ENCODE data around the gene HTATIP2. TPM values are rescaled to one million over a fixed set of nuclear protein-coding genes. Genes with fewer than 3 reads are reported as not detected.
A peak's percentile ranks its signal among the peaks of the same experiment; 100 is the strongest.

HTATIP2 gene
- total RNA-seq, 2 experiments from 2014 or later, result 82.1 to 83.4 TPM

GRCh38 chr11:20403059-20403458 is 39.5 kb downstream of the HTATIP2 start:
- H3K4me1 Mint-ChIP-seq (ENCODE audit: low read depth), result peaks cover 8% of the 10 kb centered on the region
- H3K36me3 Mint-ChIP-seq, result peaks cover 45% of the 10 kb centered on the region
- H3K27me3 Mint-ChIP-seq, result no peaks in the 10 kb centered on the region
- DNase-seq, result no peak
- no peak overlapping the region for H3K4me3 Mint-ChIP-seq
- ChIA-PET CTCF (interaction anchor here (1.2 kb wide), 2 partner anchors 48 to 275 kb away, joined by 3 to 4 read pairs; no protein-coding TSS in a partner anchor), POLR2A (no interaction called here)
- no peak overlapping the region for H3K27ac Mint-ChIP-seq
- H3K9me3 Mint-ChIP-seq, result no peaks in the 10 kb centered on the region
- intact Hi-C loops (cut with micrococcal nuclease), result no loop called here

DNA sequence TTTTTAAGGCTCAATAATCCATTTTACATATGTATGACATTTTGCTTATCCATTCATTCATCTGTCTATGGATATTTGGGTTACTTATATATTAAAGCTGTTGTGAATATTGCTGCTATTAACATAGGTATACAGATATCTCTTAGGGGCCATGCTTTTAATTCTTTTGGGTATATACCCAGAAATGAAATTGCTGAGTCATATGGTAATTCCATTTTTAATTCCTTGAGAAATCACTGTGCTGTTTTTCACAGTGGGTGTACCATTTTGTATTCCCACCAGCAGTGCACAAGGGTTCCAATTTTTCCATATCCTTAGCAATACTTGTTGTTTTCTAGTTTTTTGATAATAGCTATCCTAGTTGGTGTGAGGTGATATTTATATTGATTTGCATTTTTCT is 43.0 kb downstream of the HTATIP2 start:
- ChIA-PET CTCF (no interaction called here), POLR2A (no interaction called here)
- Mint-ChIP-seq H3K4me3 (no peak overlapping the region), H3K36me3 (peaks cover 44% of the 10 kb centered on the region), H3K9me3 (no peaks in the 10 kb centered on the region), H3K27ac (no peak overlapping the region), H3K4me1 (ENCODE audit: low read depth) (peaks cover 4% of the 10 kb centered on the region), H3K27me3 (no peaks in the 10 kb centered on the region)
- DNase-seq, result no peak
- intact Hi-C loops (cut with micrococcal nuclease), result no loop called here

DNA sequence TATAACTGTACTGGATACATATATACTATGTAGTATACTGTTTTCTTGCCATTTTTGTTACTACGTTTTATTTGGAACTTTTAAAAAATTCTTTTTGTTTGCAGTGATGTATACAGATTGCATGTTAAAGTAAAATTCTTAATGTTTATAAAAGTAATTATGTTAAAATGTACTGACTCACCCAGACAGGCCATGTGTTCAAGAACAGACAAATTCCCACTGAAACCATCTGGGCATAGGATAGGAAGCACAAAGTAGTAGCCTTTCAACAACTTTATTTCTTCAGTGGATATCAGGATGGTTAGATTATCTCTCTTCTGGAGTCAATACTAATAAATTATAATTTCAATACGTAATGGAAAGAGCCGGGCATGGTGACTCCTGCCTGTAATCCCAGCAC is 43.8 kb downstream of the HTATIP2 start:
- Mint-ChIP-seq H3K4me1 (ENCODE audit: low read depth) (peaks cover 4% of the 10 kb centered on the region), H3K27ac (no peak overlapping the region), H3K9me3 (no peaks in the 10 kb centered on the region), H3K4me3 (no peak overlapping the region), H3K27me3 (no peaks in the 10 kb centered on the region), H3K36me3 (peaks cover 50% of the 10 kb centered on the region)
- ChIA-PET POLR2A (no interaction called here), CTCF (interaction anchor here (1.0 kb wide), 1 partner anchor 10 kb away, joined by 3 read pairs; no protein-coding TSS in a partner anchor)
- intact Hi-C loops (cut with micrococcal nuclease), result no loop called here
- DNase-seq, result no peak

DNA sequence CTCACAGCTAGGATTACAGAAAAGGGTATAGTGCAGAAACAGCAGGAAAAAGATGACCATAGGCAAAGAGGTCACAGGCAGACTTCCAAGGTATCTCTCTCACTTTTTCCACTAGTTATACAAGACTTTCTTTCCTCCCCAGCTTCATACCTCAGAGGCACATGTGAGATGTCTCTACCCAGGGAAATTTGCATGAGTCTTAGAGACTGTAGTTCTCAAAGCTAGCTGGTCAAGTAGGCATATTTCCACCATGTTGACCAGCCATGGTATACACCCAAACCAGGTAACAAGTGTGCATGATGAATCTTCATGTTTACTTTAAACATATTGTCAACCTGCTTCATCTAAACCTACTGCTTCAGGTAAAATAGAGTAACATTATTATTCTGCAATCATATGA is 51.9 kb downstream of the HTATIP2 start:
- POLR2A ChIA-PET, result no interaction called here

GRCh38 chr11:20417771-20418170 is 54.3 kb downstream of the HTATIP2 start:
- peaks cover 27% of the 10 kb centered on the region for H3K4me1 Mint-ChIP-seq (ENCODE audit: low read depth)
- POLR2A ChIA-PET, result no interaction called here
- DNase-seq, result no peak
- no peak overlapping the region for H3K4me3 Mint-ChIP-seq
- intact Hi-C loops (cut with micrococcal nuclease), result no loop called here
- CTCF ChIA-PET, result no interaction called here
- H3K36me3 Mint-ChIP-seq, result peaks cover 54% of the 10 kb centered on the region
- no peaks in the 10 kb centered on the region for H3K9me3 Mint-ChIP-seq
- H3K27me3 Mint-ChIP-seq, result no peaks in the 10 kb centered on the region
- no peak overlapping the region for H3K27ac Mint-ChIP-seq

More for the DNA sequence above, 51.9 kb downstream of the HTATIP2 start:
- no peak for DNase-seq
- CTCF ChIA-PET, result no interaction called here
- no peak overlapping the region for H3K27ac Mint-ChIP-seq
- H3K36me3 Mint-ChIP-seq, result peaks cover 52% of the 10 kb centered on the region
- no peaks in the 10 kb centered on the region for H3K9me3 Mint-ChIP-seq
- no peak overlapping the region for H3K4me3 Mint-ChIP-seq
- peaks cover 18% of the 10 kb centered on the region for H3K4me1 Mint-ChIP-seq (ENCODE audit: low read depth)
- intact Hi-C loops (cut with micrococcal nuclease), result no loop called here
- H3K27me3 Mint-ChIP-seq, result no peaks in the 10 kb centered on the region

DNA sequence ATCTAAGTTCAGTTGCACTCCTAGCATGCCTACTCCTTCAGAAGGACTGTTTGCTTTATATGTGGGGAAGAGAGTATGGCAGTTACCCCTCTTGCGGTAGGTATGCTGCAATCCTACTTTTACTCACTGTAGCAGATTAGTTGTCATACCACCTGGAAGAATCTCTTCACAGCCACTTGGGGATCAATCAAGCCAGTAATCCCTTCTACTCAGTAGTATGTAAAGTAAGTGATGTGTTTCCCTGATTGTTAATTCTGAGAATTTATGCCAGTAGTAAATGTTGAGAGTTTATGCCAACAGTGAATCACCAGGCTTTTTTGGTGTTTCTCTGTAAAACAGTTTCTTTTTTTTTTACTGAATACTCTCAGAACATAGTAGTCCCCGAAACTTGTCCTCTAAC is 58.4 kb downstream of the HTATIP2 start:
- ChIA-PET POLR2A (no interaction called here), CTCF (no interaction called here)
- H3K4me1 Mint-ChIP-seq (ENCODE audit: low read depth), result peaks cover 20% of the 10 kb centered on the region
- H3K4me3 Mint-ChIP-seq, result no peak overlapping the region
- intact Hi-C loops (cut with micrococcal nuclease), result no loop called here
- H3K27ac Mint-ChIP-seq, result peak overlapping the region; percentile 68
- no peak for DNase-seq
- no peaks in the 10 kb centered on the region for H3K27me3 Mint-ChIP-seq
- peaks cover 36% of the 10 kb centered on the region for H3K36me3 Mint-ChIP-seq
- no peaks in the 10 kb centered on the region for H3K9me3 Mint-ChIP-seq

DNA sequence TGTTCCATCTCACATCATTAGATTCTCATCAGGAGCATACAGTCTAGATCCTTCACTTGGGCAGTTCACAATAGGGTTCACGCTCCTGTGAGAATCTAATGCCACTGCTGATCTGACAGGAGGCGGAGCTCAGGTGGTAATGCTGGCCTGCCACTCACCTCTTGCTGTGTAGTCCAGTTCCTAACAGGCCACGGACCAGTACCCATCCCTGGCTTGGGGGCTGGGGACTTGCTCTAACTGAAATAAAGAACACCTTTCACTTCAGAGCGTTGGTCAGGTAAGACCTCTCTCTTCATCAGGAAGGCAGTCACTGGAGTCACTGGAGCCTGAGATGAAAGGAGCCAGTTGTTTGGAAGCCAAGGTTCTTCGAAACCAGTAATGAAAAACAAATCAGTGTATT is 65.7 kb downstream of the HTATIP2 start:
- intact Hi-C loops (cut with micrococcal nuclease), result no loop called here
- Mint-ChIP-seq H3K36me3 (peaks cover 16% of the 10 kb centered on the region), H3K4me1 (ENCODE audit: low read depth) (no peaks in the 10 kb centered on the region), H3K9me3 (no peaks in the 10 kb centered on the region), H3K27ac (no peak overlapping the region), H3K27me3 (no peaks in the 10 kb centered on the region), H3K4me3 (no peak overlapping the region)
- no peak for DNase-seq
- ChIA-PET POLR2A (no interaction called here), CTCF (no interaction called here)

Other genes starting within 250 kb of the HTATIP2 start
- gene DBX1, start 203.2 kb upstream of the HTATIP2 start, total RNA-seq, result not detected
- gene PRMT3, start 24.0 kb downstream of the HTATIP2 start, total RNA-seq, result 10 to 100 TPM; 31.2 to 33.2 TPM
- not detected for gene SLC6A5, start 235.9 kb downstream of the HTATIP2 start, total RNA-seq

All from activated CD4-positive, alpha-beta memory T cell treated with anti-CD3 and anti-CD28 coated beads for 36 hours (primary cell).